Endothelial cell of umbilical vein (primary cell): Measurements from ENCODE around the gene RAPGEF6. TPM values are rescaled to one million over a fixed set of nuclear protein-coding genes. Genes with fewer than 3 reads are reported as not detected.

Source experiments
- BruUV-seq: library from RNA; stranded (reverse); fragments of 400-500 nt; replicated peaks from 2 replicates; lab custom pipeline; 2021; lab: Mats Ljungman, UMichigan
- CTCF ChIA-PET: fragments of 300-600, 350-600 bp; sonication (Branson Sonifier 250); formaldehyde crosslinking; loops from one replicate; lab custom pipeline; 2021; ENCODE audit warnings: antibody characterized with exemption, inconsistent platforms; lab: Charles Lee
- POLR2A ChIA-PET: fragments of 300-600, 350-600 bp; sonication (Branson Sonifier 250); formaldehyde crosslinking; loops from one replicate; lab custom pipeline; 2021; ENCODE audit warnings: antibody characterized with exemption, inconsistent platforms; lab: Charles Lee
- DNase-seq: peaks from one replicate; pipeline ENCODE4 v3.0.0-alpha.2; 2011; ENCODE audit warnings: low read depth, low spot score
- FAIRE-seq: peaks from 2 replicates; lab custom pipeline; 2011; peaks lifted over from hg19 to GRCh38; lab: Jason Lieb, UNC
- H2AFZ ChIP-seq: 2 replicates; pipeline ENCODE4 v1.6.0; 2012; ENCODE audit warnings: low read depth, low read length, control low read depth, inconsistent platforms
- H3K27ac ChIP-seq: 2 replicates; pipeline ENCODE4 v1.5.1; 2011; ENCODE audit warnings: low read depth, mild to moderate bottlenecking, control low read depth, low read length, moderate library complexity; ENCODE audit not compliant: insufficient read depth
- H3K27me3 ChIP-seq, 2 experiments: 2 replicates each; pipeline versions ENCODE4 v1.6.0 to v1.6.1; 2011; ENCODE audit warnings: low read length in 2 of 2, mixed read lengths in 1 of 2; ENCODE audit not compliant: control insufficient read depth in 2 of 2, insufficient read depth in 2 of 2
- H3K36me3 ChIP-seq, 2 experiments: 2 replicates in 1 of 2; 3 replicates in 1 of 2; pipeline ENCODE4 v1.5.1; 2011; ENCODE audit warnings: low read length in 2 of 2, mild to moderate bottlenecking in 1 of 2, moderate library complexity in 1 of 2; ENCODE audit not compliant: control insufficient read depth in 2 of 2, insufficient read depth in 2 of 2; ENCODE audit errors: extremely low read depth in 1 of 2
- H3K4me1 ChIP-seq: 3 replicates; pipeline ENCODE4 v1.5.1; 2011; ENCODE audit warnings: mild to moderate bottlenecking, low read length; ENCODE audit not compliant: control insufficient read depth, insufficient read depth; ENCODE audit errors: extremely low read depth
- H3K4me2 ChIP-seq: 2 replicates; pipeline ENCODE4 v1.6.1; 2011; ENCODE audit warnings: low read length, control low read depth, mixed read lengths; ENCODE audit not compliant: insufficient read depth
- H3K4me3 ChIP-seq, 3 experiments: fragments of 200-600 bp in 1 of 3; sonication (generic), shearing (Covaris generic) in 1 of 3; replicated peaks in 1 of 3; 2 replicates each; pipeline ENCODE4 v1.5.1; 2011 to 2016; ENCODE audit warnings: control low read depth in 3 of 3, low read length in 3 of 3, mild to moderate bottlenecking in 2 of 3, inconsistent platforms in 1 of 3, low read depth in 1 of 3, moderate library complexity in 1 of 3; ENCODE audit not compliant: insufficient read depth in 1 of 3
- H3K79me2 ChIP-seq: 2 replicates; pipeline ENCODE4 v1.6.0; 2012; ENCODE audit warnings: low read length, inconsistent platforms; ENCODE audit not compliant: control insufficient read depth, insufficient read depth
- H3K9ac ChIP-seq: replicated peaks from 2 replicates; pipeline ENCODE3; 2011; ENCODE audit warnings: low read length, control low read depth; ENCODE audit not compliant: insufficient read depth; ENCODE audit errors: extremely low read depth
- H3K9me1 ChIP-seq: replicated peaks from 3 replicates; pipeline ENCODE4 v1.6.0; 2011; ENCODE audit warnings: mild to moderate bottlenecking, low read length; ENCODE audit not compliant: control insufficient read depth, insufficient read depth; ENCODE audit errors: extremely low read depth
- H3K9me3 ChIP-seq: replicated peaks from 2 replicates; pipeline ENCODE4 v1.5.1; 2012; ENCODE audit warnings: low read length, inconsistent platforms; ENCODE audit not compliant: control insufficient read depth, insufficient read depth
- H4K20me1 ChIP-seq: replicated peaks from 2 replicates; pipeline ENCODE3; 2011; ENCODE audit warnings: mild to moderate bottlenecking, low read length; ENCODE audit not compliant: control insufficient read depth, insufficient read depth; ENCODE audit errors: extremely low read depth
- EZH2 ChIP-seq: IDR thresholded peaks from 2 replicates; pipeline ENCODE4 v1.6.1; 2012; ENCODE audit warnings: borderline replicate concordance, low read depth, mild to moderate bottlenecking, moderate library complexity, low read length, inconsistent platforms; ENCODE audit not compliant: severe bottlenecking
- FOS ChIP-seq: IDR thresholded peaks from 2 replicates; pipeline ENCODE4 v1.6.1; 2011; ENCODE audit warnings: mild to moderate bottlenecking, low read length, moderate library complexity, borderline replicate concordance; ENCODE audit not compliant: insufficient read depth
- GATA2 ChIP-seq: IDR thresholded peaks from 2 replicates; pipeline ENCODE4 v1.7.0; 2011; ENCODE audit warnings: low read depth, mild to moderate bottlenecking, moderate library complexity, mixed read lengths, low read length; ENCODE audit not compliant: insufficient read length, insufficient read depth
- JUN ChIP-seq: IDR thresholded peaks from 2 replicates; pipeline ENCODE4 v1.6.1; 2011; ENCODE audit warnings: borderline replicate concordance, low read depth; ENCODE audit not compliant: insufficient read length, insufficient read depth
- MYC ChIP-seq: IDR thresholded peaks from one replicate; pipeline ENCODE4 v1.6.1; 2011; ENCODE audit warnings: mild to moderate bottlenecking, low read depth, low read length
- POLR2A ChIP-seq: IDR thresholded peaks from 2 replicates; pipeline ENCODE4 v1.6.1; 2012; ENCODE audit warnings: low read depth, mild to moderate bottlenecking, control low read depth, low read length
- POLR2AphosphoS5 ChIP-seq: IDR thresholded peaks from 2 replicates; pipeline ENCODE4 v1.6.1; 2012; ENCODE audit warnings: low read depth, mild to moderate bottlenecking, control low read depth, low read length, moderate library complexity; ENCODE audit not compliant: insufficient read depth
- dilution Hi-C: fragments of 300-500 bp; cut with MboI; formaldehyde crosslinking; loops from one replicate; pipeline ENCODE4 v1.15.0; 2019; ENCODE audit warnings: low sequenced_read_pairs; ENCODE audit not compliant: extremely low pct_ligation_motif_present
- intact Hi-C: fragments of 100-400 bp; cut with micrococcal nuclease; formaldehyde crosslinking; loops from one replicate; pipeline ENCODE4 v1.10.0; 2022
- polyA plus RNA-seq, 4 experiments: library from polyadenylated mRNA; depleted of rRNA in 3 of 4; stranded (reverse) in 3 of 4; unstranded in 1 of 4; fragments of >200 nt; gene quantifications; 2 replicates each; pipeline versions ENCODE4 v1.2.1 to v1.2.3, GENCODE V29; 2011 to 2012; ENCODE audit warnings: missing spikeins in 1 of 4
- total RNA-seq: library from RNA; stranded (reverse); gene quantifications from 2 replicates; pipeline ENCODE4 v1.2.3, GENCODE V29; 2021
- TF ChIP-seq, protein P1 (sequence below), 2 donors: IDR thresholded peaks; 1 replicate in 1 of 2; 2 replicates in 1 of 2; pipeline ENCODE4 v1.5.1; 2011; ENCODE audit warnings: low read length in 2 of 2, mild to moderate bottlenecking in 2 of 2, moderate library complexity in 2 of 2, control low read depth in 1 of 2, inconsistent platforms in 1 of 2, low read depth in 1 of 2; ENCODE audit not compliant: insufficient read depth in 1 of 2; ENCODE audit errors: extremely low read depth in 1 of 2
- TF ChIP-seq, protein P2 (sequence below): IDR thresholded peaks from 2 replicates; pipeline ENCODE4 v1.6.1; 2011; ENCODE audit not compliant: insufficient read depth, insufficient read length

Gene RAPGEF6
- total and polyA plus RNA-seq, 2 donors (not counting 3 experiments of a cell fraction or from before 2014, with no cell fraction given) = 3.5 to 17.5 TPM

DNA sequence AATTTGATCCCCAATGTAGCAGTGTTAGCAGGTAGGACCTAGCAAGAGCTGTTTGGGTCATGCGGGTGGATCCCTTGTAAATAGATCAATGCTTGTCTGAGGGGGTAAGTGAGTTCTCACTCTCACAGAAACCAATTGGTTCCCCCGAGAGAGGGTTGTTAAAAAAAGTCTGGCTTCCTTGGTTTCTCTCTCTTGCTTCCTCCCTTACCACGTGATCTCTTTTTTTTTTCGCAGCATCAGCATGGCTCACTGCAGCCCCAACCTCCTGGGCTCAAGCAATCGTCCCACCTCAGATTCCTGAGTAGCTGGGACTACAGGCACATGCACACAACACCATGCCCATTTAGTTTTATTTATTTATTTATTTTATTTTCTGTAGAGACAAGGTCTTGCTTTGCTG, 26.4 kb downstream of the RAPGEF6 start:
- Histone ChIP-seq H3K27me3 (no peaks in the 10 kb centered on the region), H2AFZ (no peak overlapping the region), H3K79me2 (peaks cover 59% of the 10 kb centered on the region), H3K4me3 (no peak overlapping the region), H3K4me1 (peaks cover 13% of the 10 kb centered on the region), H3K9me3 (no peaks in the 10 kb centered on the region), H3K36me3 (no peaks in the 10 kb centered on the region), H4K20me1 (no peaks in the 10 kb centered on the region), H3K27ac (no peak overlapping the region), H3K4me2 (no peak overlapping the region), H3K9ac (no peak overlapping the region), H3K9me1 (no peaks in the 10 kb centered on the region)
- TF ChIP-seq POLR2AphosphoS5 = no peak
- intact Hi-C loops = no loop called here
- dilution Hi-C loops = no loop called here
- no peak for DNase-seq
- ChIA-PET CTCF (no interaction called here), POLR2A (no interaction called here)
- BruUV-seq = no TSS peak
- no peak for FAIRE-seq

DNA sequence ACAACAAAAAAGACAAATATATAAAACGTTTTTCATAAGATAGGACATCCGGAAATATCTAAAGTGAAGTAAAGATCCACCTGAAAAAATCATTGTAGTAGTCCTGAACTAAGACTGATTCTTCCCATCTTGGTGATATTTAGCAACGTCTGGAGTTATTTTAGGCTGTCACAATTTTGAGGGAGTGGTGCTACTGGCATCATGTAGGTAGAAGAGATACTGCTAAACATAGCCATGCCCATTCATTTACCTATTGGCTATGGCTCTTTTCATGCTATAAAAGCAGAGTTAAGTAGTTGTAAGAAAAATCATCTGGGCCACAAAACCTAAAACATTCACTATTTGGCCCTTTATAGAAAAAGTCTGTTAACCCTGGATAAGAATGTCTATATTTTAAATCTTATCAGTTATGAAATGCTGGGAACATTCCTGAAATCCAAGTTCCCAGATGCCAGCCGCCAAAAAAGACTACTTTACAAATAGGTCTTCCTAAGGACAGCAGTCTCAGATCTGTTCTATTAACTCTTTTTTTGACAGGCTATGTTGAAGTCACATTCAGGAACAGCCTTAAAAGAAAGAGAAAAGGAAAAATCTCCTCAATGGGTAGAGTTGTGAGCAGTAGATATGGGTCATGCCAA, 27.0 kb downstream of the RAPGEF6 start:
- Histone ChIP-seq H3K9me1 (no peaks in the 10 kb centered on the region), H3K36me3 (no peaks in the 10 kb centered on the region), H3K9ac (no peak overlapping the region), H3K4me3 (no peak overlapping the region), H3K27ac (no peak overlapping the region), H3K4me2 (no peak overlapping the region), H3K79me2 (peaks cover 57% of the 10 kb centered on the region), H2AFZ (no peak overlapping the region), H3K4me1 (peaks cover 13% of the 10 kb centered on the region), H3K27me3 (no peaks in the 10 kb centered on the region), H3K9me3 (no peaks in the 10 kb centered on the region), H4K20me1 (no peaks in the 10 kb centered on the region)
- CTCF ChIA-PET = no interaction called here
- POLR2A ChIA-PET = no interaction called here
- DNase-seq = no peak
- no peak for FAIRE-seq
- TF ChIP-seq JUN (no peak), EZH2 (no peak), GATA2 (no peak), FOS (no peak), POLR2A (no peak), POLR2AphosphoS5 (no peak), MYC (no peak)
- TF ChIP-seq, protein P1, sequence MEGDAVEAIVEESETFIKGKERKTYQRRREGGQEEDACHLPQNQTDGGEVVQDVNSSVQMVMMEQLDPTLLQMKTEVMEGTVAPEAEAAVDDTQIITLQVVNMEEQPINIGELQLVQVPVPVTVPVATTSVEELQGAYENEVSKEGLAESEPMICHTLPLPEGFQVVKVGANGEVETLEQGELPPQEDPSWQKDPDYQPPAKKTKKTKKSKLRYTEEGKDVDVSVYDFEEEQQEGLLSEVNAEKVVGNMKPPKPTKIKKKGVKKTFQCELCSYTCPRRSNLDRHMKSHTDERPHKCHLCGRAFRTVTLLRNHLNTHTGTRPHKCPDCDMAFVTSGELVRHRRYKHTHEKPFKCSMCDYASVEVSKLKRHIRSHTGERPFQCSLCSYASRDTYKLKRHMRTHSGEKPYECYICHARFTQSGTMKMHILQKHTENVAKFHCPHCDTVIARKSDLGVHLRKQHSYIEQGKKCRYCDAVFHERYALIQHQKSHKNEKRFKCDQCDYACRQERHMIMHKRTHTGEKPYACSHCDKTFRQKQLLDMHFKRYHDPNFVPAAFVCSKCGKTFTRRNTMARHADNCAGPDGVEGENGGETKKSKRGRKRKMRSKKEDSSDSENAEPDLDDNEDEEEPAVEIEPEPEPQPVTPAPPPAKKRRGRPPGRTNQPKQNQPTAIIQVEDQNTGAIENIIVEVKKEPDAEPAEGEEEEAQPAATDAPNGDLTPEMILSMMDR (IDR thresholded peaks at IDR 0.05; ENCODE audit: extremely low read depth in 1 of 2, insufficient read depth in 1 of 2, low read depth in 1 of 2, low read length in 2 of 2) = no peak
- TF ChIP-seq, protein P2, sequence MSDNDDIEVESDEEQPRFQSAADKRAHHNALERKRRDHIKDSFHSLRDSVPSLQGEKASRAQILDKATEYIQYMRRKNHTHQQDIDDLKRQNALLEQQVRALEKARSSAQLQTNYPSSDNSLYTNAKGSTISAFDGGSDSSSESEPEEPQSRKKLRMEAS = no peak
- intact Hi-C loops (no loop called here), dilution Hi-C loops (no loop called here)
- BruUV-seq = no TSS peak
